WTC11 (cell line): ENCODE results near the gene CENPN. TPM values are rescaled to one million over a fixed set of nuclear protein-coding genes. Genes with fewer than 3 reads are reported as not detected.

ENCODE experiments used
- AFF4 ChIP-seq: sonication (generic); formaldehyde crosslinking; IDR thresholded peaks from 2 replicates; pipeline ENCODE4 v1.8.1; 2023; ENCODE audit warnings: mild to moderate bottlenecking, missing genetic modification reagents, borderline replicate concordance
- ATF6 ChIP-seq: sonication (generic); formaldehyde crosslinking; IDR thresholded peaks from 2 replicates; pipeline ENCODE4 v1.8.1; 2023; ENCODE audit warnings: mild to moderate bottlenecking, missing genetic modification reagents
- CREM ChIP-seq: sonication (generic); formaldehyde crosslinking; IDR thresholded peaks from 2 replicates; pipeline ENCODE4 v1.8.1; 2022; ENCODE audit warnings: mild to moderate bottlenecking, missing genetic modification reagents, moderate library complexity
- FOXP4 ChIP-seq: sonication (generic); formaldehyde crosslinking; IDR thresholded peaks from 2 replicates; pipeline ENCODE4 v1.8.0; 2022; ENCODE audit warnings: mild to moderate bottlenecking, missing genetic modification reagents
- GABPB1 ChIP-seq: sonication (generic); formaldehyde crosslinking; IDR thresholded peaks from 2 replicates; pipeline ENCODE4 v1.8.1; 2023; ENCODE audit warnings: mild to moderate bottlenecking, missing genetic modification reagents
- JAZF1 ChIP-seq: fragments of 250-450 bp; sonication (Bioruptor Pico); IDR thresholded peaks from 2 replicates; pipeline ENCODE4 v1.9.0; 2021; ENCODE audit warnings: moderate library complexity, mild to moderate bottlenecking, inconsistent platforms
- JUN ChIP-seq: sonication (generic); formaldehyde crosslinking; IDR thresholded peaks from 2 replicates; pipeline ENCODE4 v1.8.0; 2023; ENCODE audit warnings: mild to moderate bottlenecking, missing genetic modification reagents
- OVOL2 ChIP-seq: fragments of 250-450 bp; sonication (Bioruptor Pico); IDR thresholded peaks from 2 replicates; pipeline ENCODE4 v1.9.0; 2021; ENCODE audit warnings: mild to moderate bottlenecking, borderline replicate concordance
- RELA ChIP-seq: sonication (generic); formaldehyde crosslinking; IDR thresholded peaks from 2 replicates; pipeline ENCODE4 v1.8.1; 2022; ENCODE audit warnings: missing genetic modification reagents, mild to moderate bottlenecking, borderline replicate concordance
- SMAD3 ChIP-seq: sonication (generic); formaldehyde crosslinking; IDR thresholded peaks from 2 replicates; pipeline ENCODE4 v1.8.0; 2022; ENCODE audit warnings: missing genetic modification reagents, mild to moderate bottlenecking, borderline replicate concordance
- ZBTB21 ChIP-seq: sonication (generic); formaldehyde crosslinking; IDR thresholded peaks from 2 replicates; pipeline ENCODE4 v1.8.1; 2023; ENCODE audit warnings: mild to moderate bottlenecking, missing genetic modification reagents, borderline replicate concordance
- ZNF263 ChIP-seq: sonication (generic); formaldehyde crosslinking; IDR thresholded peaks from 2 replicates; pipeline ENCODE4 v1.8.1; 2022; ENCODE audit warnings: low read depth, mild to moderate bottlenecking, moderate library complexity, missing genetic modification reagents
- ZNF416 ChIP-seq: fragments of 250-450 bp; sonication (Bioruptor Pico); IDR thresholded peaks from 2 replicates; pipeline ENCODE4 v1.9.0; 2021; ENCODE audit warnings: mild to moderate bottlenecking, inconsistent platforms
- total RNA-seq: library from RNA; stranded (reverse); gene quantifications from 3 replicates; pipeline ENCODE4 v1.2.3, GENCODE V29; 2021
- TF ChIP-seq, protein P1 (sequence below): sonication (generic); formaldehyde crosslinking; IDR thresholded peaks from 2 replicates; pipeline ENCODE4 v1.8.0; 2022; ENCODE audit warnings: mild to moderate bottlenecking, missing genetic modification reagents
- TF ChIP-seq, protein P2 (sequence below): sonication (generic); formaldehyde crosslinking; IDR thresholded peaks from 2 replicates; pipeline ENCODE4 v1.8.1; 2023; ENCODE audit warnings: mild to moderate bottlenecking, missing genetic modification reagents, moderate library complexity
- TF ChIP-seq, protein P3 (sequence below): sonication (generic); formaldehyde crosslinking; IDR thresholded peaks from 2 replicates; pipeline ENCODE4 v1.8.0; 2022; ENCODE audit warnings: missing genetic modification reagents
- TF ChIP-seq, protein P4 (sequence below): sonication (generic); formaldehyde crosslinking; IDR thresholded peaks from 2 replicates; pipeline ENCODE4 v1.8.1; 2023; ENCODE audit warnings: mild to moderate bottlenecking, missing genetic modification reagents, moderate library complexity
- TF ChIP-seq, protein P5 (sequence below): sonication (generic); formaldehyde crosslinking; IDR thresholded peaks from 2 replicates; pipeline ENCODE4 v1.8.1; 2022; ENCODE audit warnings: missing genetic modification reagents, borderline replicate concordance
- TF ChIP-seq, protein P6 (sequence below): fragments of 250-450 bp; sonication (Bioruptor Pico); IDR thresholded peaks from 2 replicates; pipeline ENCODE4 v2.1.2; 2022; ENCODE audit warnings: mild to moderate bottlenecking, moderate library complexity

Gene CENPN
- total RNA-seq, 1 experiment from 2014 or later = 47.4 TPM

- no peak for TF ChIP-seq FOXP4 (CRISPR knock-in tag)
- no peak for TF ChIP-seq OVOL2 (CRISPR knock-in tag)
- TF ChIP-seq, protein P1, sequence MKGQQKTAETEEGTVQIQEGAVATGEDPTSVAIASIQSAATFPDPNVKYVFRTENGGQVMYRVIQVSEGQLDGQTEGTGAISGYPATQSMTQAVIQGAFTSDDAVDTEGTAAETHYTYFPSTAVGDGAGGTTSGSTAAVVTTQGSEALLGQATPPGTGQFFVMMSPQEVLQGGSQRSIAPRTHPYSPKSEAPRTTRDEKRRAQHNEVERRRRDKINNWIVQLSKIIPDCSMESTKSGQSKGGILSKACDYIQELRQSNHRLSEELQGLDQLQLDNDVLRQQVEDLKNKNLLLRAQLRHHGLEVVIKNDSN (CRISPR knock-in tag) = no peak
- TF ChIP-seq, protein P2, sequence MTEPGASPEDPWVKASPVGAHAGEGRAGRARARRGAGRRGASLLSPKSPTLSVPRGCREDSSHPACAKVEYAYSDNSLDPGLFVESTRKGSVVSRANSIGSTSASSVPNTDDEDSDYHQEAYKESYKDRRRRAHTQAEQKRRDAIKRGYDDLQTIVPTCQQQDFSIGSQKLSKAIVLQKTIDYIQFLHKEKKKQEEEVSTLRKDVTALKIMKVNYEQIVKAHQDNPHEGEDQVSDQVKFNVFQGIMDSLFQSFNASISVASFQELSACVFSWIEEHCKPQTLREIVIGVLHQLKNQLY (CRISPR knock-in tag) = no peak
- TF ChIP-seq, protein P3, sequence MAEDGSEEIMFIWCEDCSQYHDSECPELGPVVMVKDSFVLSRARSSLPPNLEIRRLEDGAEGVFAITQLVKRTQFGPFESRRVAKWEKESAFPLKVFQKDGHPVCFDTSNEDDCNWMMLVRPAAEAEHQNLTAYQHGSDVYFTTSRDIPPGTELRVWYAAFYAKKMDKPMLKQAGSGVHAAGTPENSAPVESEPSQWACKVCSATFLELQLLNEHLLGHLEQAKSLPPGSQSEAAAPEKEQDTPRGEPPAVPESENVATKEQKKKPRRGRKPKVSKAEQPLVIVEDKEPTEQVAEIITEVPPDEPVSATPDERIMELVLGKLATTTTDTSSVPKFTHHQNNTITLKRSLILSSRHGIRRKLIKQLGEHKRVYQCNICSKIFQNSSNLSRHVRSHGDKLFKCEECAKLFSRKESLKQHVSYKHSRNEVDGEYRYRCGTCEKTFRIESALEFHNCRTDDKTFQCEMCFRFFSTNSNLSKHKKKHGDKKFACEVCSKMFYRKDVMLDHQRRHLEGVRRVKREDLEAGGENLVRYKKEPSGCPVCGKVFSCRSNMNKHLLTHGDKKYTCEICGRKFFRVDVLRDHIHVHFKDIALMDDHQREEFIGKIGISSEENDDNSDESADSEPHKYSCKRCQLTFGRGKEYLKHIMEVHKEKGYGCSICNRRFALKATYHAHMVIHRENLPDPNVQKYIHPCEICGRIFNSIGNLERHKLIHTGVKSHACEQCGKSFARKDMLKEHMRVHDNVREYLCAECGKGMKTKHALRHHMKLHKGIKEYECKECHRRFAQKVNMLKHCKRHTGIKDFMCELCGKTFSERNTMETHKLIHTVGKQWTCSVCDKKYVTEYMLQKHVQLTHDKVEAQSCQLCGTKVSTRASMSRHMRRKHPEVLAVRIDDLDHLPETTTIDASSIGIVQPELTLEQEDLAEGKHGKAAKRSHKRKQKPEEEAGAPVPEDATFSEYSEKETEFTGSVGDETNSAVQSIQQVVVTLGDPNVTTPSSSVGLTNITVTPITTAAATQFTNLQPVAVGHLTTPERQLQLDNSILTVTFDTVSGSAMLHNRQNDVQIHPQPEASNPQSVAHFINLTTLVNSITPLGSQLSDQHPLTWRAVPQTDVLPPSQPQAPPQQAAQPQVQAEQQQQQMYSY (CRISPR knock-in tag) = no peak
- no peak for TF ChIP-seq ZNF263 (CRISPR knock-in tag)
- 0 out of 2 replicates have a peak, but pooled peaks have one; percentile 4 for TF ChIP-seq CREM (CRISPR knock-in tag)
- no peak for TF ChIP-seq ZNF416
- TF ChIP-seq, protein P4, sequence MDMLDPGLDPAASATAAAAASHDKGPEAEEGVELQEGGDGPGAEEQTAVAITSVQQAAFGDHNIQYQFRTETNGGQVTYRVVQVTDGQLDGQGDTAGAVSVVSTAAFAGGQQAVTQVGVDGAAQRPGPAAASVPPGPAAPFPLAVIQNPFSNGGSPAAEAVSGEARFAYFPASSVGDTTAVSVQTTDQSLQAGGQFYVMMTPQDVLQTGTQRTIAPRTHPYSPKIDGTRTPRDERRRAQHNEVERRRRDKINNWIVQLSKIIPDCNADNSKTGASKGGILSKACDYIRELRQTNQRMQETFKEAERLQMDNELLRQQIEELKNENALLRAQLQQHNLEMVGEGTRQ (CRISPR knock-in tag) = no peak
- TF ChIP-seq SMAD3 (CRISPR knock-in tag) = no peak
- TF ChIP-seq AFF4 (CRISPR knock-in tag) = no peak
- no peak for TF ChIP-seq GABPB1
- TF ChIP-seq, protein P5, sequence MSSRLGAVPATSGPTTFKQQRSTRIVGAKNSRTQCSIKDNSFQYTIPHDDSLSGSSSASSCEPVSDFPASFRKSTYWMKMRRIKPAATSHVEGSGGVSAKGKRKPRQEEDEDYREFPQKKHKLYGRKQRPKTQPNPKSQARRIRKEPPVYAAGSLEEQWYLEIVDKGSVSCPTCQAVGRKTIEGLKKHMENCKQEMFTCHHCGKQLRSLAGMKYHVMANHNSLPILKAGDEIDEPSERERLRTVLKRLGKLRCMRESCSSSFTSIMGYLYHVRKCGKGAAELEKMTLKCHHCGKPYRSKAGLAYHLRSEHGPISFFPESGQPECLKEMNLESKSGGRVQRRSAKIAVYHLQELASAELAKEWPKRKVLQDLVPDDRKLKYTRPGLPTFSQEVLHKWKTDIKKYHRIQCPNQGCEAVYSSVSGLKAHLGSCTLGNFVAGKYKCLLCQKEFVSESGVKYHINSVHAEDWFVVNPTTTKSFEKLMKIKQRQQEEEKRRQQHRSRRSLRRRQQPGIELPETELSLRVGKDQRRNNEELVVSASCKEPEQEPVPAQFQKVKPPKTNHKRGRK = no peak
- TF ChIP-seq ATF6 (CRISPR knock-in tag) = no peak
- no peak for TF ChIP-seq ZBTB21
- TF ChIP-seq JUN (CRISPR knock-in tag) = no peak
- no peak for TF ChIP-seq JAZF1 (CRISPR knock-in tag)
- TF ChIP-seq, protein P6, sequence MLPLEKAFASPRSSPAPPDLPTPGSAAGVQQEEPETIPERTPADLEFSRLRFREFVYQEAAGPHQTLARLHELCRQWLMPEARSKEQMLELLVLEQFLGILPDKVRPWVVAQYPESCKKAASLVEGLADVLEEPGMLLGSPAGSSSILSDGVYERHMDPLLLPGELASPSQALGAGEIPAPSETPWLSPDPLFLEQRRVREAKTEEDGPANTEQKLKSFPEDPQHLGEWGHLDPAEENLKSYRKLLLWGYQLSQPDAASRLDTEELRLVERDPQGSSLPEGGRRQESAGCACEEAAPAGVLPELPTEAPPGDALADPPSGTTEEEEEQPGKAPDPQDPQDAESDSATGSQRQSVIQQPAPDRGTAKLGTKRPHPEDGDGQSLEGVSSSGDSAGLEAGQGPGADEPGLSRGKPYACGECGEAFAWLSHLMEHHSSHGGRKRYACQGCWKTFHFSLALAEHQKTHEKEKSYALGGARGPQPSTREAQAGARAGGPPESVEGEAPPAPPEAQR (CRISPR knock-in tag) = no peak
- TF ChIP-seq RELA (CRISPR knock-in tag) = no peak
Observed at GRCh38 chr16:81035975-81036750, 29.1 kb downstream of the CENPN start (continued).
